ENCODE data around the gene SPINT2. TPM values are rescaled to one million over a fixed set of nuclear protein-coding genes. Genes with fewer than 3 reads are reported as not detected.

Gene SPINT2
- total RNA-seq, 1 donor from 2014 or later: 171 TPM

DNA sequence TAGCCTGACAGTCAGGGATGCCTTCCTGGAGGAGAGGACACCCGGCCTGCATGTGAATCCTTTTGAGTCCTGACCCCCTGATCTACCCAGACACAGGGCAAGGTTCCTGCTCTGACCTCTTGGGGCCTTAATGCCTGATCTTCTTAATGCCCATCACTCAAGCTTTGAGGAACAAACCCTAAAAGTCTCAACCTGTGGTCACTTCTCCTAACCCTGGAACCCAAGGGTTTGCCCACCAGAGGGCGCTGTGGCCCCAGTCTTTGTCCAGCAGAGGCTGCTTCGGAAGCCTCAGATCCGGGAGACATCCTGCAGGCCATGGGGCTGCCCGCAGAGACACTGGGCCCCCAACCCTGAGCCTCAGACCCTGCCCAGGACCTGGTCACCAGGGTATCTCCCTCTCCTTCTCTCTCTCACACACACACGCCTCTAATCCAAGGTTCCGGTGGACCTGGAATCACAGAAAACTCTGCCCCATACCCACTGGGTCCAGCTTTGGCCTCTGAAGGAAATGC lies 30.6 kb upstream of the SPINT2 start:
- no peak for TF ChIP-seq EZH2 (IDR thresholded peaks at IDR 0.05; ENCODE audit: insufficient read depth, low read length)
- TF ChIP-seq, protein P1, sequence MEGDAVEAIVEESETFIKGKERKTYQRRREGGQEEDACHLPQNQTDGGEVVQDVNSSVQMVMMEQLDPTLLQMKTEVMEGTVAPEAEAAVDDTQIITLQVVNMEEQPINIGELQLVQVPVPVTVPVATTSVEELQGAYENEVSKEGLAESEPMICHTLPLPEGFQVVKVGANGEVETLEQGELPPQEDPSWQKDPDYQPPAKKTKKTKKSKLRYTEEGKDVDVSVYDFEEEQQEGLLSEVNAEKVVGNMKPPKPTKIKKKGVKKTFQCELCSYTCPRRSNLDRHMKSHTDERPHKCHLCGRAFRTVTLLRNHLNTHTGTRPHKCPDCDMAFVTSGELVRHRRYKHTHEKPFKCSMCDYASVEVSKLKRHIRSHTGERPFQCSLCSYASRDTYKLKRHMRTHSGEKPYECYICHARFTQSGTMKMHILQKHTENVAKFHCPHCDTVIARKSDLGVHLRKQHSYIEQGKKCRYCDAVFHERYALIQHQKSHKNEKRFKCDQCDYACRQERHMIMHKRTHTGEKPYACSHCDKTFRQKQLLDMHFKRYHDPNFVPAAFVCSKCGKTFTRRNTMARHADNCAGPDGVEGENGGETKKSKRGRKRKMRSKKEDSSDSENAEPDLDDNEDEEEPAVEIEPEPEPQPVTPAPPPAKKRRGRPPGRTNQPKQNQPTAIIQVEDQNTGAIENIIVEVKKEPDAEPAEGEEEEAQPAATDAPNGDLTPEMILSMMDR (IDR thresholded peaks at IDR 0.05; ENCODE audit: insufficient read depth, low read depth, low read length): peak; percentile 83

DNA sequence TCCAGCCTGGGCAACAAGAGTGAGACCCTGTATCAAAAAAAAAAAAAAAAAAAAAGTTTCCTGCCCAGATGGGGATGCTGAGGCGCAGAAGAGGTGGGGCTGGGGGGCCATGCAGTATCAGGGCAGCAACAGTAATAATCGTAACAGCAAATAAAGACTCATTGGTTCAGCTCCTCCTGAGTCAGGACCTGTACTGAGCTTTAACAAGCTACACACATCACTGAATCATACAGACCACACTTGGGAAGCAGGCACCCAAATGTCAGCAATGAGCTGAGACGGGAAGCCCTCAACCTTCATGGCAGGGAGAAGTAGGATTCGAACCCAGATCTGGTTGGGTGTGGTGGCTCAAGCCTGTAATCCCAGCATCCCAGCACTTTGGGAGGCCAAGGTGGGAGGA lies 29.8 kb upstream of the SPINT2 start:
- Histone ChIP-seq H3K9ac (ENCODE audit: low read length) (no peak overlapping the region), H3K27ac (ENCODE audit: low read depth, low read length) (no peak overlapping the region), H2AFZ (ENCODE audit: low read depth, low read length) (no peak overlapping the region), H3K4me3 (ENCODE audit: insufficient read depth, low read depth, low read length) (no peak overlapping the region), H4K20me1 (ENCODE audit: insufficient read depth, low read length) (no peaks in the 10 kb centered on the region), H3K27me3 (ENCODE audit: insufficient read depth, low read length) (peaks cover 3% of the 10 kb centered on the region), H3K79me2 (ENCODE audit: insufficient read depth, low read length) (no peaks in the 10 kb centered on the region), H3K4me1 (ENCODE audit: insufficient read depth, low read length) (no peaks in the 10 kb centered on the region), H3K9me3 (ENCODE audit: insufficient read depth, low read depth, low read length) (no peaks in the 10 kb centered on the region), H3K4me2 (ENCODE audit: low read length) (no peak overlapping the region), H3K36me3 (ENCODE audit: insufficient read depth, low read length) (no peaks in the 10 kb centered on the region)
- FAIRE-seq: no peak
- no peak overlapping the region for H3K4me3 Mint-ChIP-seq (ENCODE audit: unreplicated experiment)
- no peaks in the 10 kb centered on the region for H3K4me1 Mint-ChIP-seq (ENCODE audit: low read depth, unreplicated experiment)
- no peak overlapping the region for H3K27ac Mint-ChIP-seq (ENCODE audit: unreplicated experiment)
- no peak for DNase-seq (ENCODE audit: low read depth)
- H3K36me3 Mint-ChIP-seq (ENCODE audit: low read depth, unreplicated experiment): peaks cover 2% of the 10 kb centered on the region
- H3K27me3 Mint-ChIP-seq (ENCODE audit: low read depth, unreplicated experiment): peaks cover 29% of the 10 kb centered on the region
- H3K9me3 Mint-ChIP-seq (ENCODE audit: unreplicated experiment): no peaks in the 10 kb centered on the region
- TF ChIP-seq, protein P1 (IDR thresholded peaks at IDR 0.05; ENCODE audit: insufficient read depth, low read depth, low read length): no peak
- no peak for TF ChIP-seq EZH2 (IDR thresholded peaks at IDR 0.05; ENCODE audit: insufficient read depth, low read length)

More for the DNA sequence above, 30.6 kb upstream of the SPINT2 start:
- no peak overlapping the region for H3K4me3 ChIP-seq (ENCODE audit: insufficient read depth, low read depth, low read length)
- no peaks in the 10 kb centered on the region for H3K79me2 ChIP-seq (ENCODE audit: insufficient read depth, low read length)
- Mint-ChIP-seq H3K4me1 (ENCODE audit: low read depth, unreplicated experiment) (no peaks in the 10 kb centered on the region), H3K4me3 (ENCODE audit: unreplicated experiment) (no peak overlapping the region), H3K27me3 (ENCODE audit: low read depth, unreplicated experiment) (peaks cover 29% of the 10 kb centered on the region), H3K36me3 (ENCODE audit: low read depth, unreplicated experiment) (peaks cover 2% of the 10 kb centered on the region), H3K27ac (ENCODE audit: unreplicated experiment) (peak overlapping the region; percentile 62), H3K9me3 (ENCODE audit: unreplicated experiment) (no peaks in the 10 kb centered on the region)
- H2AFZ ChIP-seq (ENCODE audit: low read depth, low read length): peak overlapping the region; percentile 71
- no peak overlapping the region for H3K4me2 ChIP-seq (ENCODE audit: low read length)
- H3K27me3 ChIP-seq (ENCODE audit: insufficient read depth, low read length): peaks cover 3% of the 10 kb centered on the region
- H3K4me1 ChIP-seq (ENCODE audit: insufficient read depth, low read length): no peaks in the 10 kb centered on the region
- DNase-seq (ENCODE audit: low read depth): no peak
- H3K36me3 ChIP-seq (ENCODE audit: insufficient read depth, low read length): no peaks in the 10 kb centered on the region
- no peak overlapping the region for H3K27ac ChIP-seq (ENCODE audit: low read depth, low read length)
- H3K9me3 ChIP-seq (ENCODE audit: insufficient read depth, low read depth, low read length): no peaks in the 10 kb centered on the region
- H3K9ac ChIP-seq (ENCODE audit: low read length): no peak overlapping the region
- H4K20me1 ChIP-seq (ENCODE audit: insufficient read depth, low read length): no peaks in the 10 kb centered on the region
- FAIRE-seq: peak; percentile 45

DNA sequence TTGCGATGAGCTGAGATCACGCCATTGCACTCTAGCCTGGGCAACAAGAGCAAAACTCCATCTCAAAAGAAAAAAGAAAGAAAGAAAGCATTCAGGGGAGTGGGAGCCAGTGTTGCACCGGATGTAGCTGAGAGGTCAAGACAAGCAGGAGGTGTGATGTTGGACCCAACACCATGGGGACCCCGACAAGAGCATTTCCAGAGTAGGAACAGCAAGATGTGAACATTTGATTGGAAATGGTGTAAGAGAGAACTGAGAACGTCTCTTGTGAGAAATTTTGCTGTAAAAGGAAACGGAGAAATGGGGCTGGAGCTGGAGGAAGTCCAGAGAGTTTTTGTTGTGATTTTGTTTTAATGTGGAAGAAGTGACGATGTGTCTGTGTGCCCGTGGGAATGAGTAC lies 24.6 kb upstream of the SPINT2 start:
- H3K36me3 Mint-ChIP-seq (ENCODE audit: low read depth, unreplicated experiment): peaks cover 2% of the 10 kb centered on the region
- H3K4me3 Mint-ChIP-seq (ENCODE audit: unreplicated experiment): no peak overlapping the region
- no peak overlapping the region for H3K27ac Mint-ChIP-seq (ENCODE audit: unreplicated experiment)
- peaks cover 1% of the 10 kb centered on the region for H3K4me1 Mint-ChIP-seq (ENCODE audit: low read depth, unreplicated experiment)
- DNase-seq (ENCODE audit: low read depth) (no peak), FAIRE-seq (no peak)
- TF ChIP-seq, protein P1 (IDR thresholded peaks at IDR 0.05; ENCODE audit: insufficient read depth, low read depth, low read length): no peak
- TF ChIP-seq EZH2 (IDR thresholded peaks at IDR 0.05; ENCODE audit: insufficient read depth, low read length): no peak
- no peak overlapping the region for H3K9ac ChIP-seq (ENCODE audit: low read length)
- no peaks in the 10 kb centered on the region for H3K79me2 ChIP-seq (ENCODE audit: insufficient read depth, low read length)
- H3K36me3 ChIP-seq (ENCODE audit: insufficient read depth, low read length): no peaks in the 10 kb centered on the region
- H3K4me1 ChIP-seq (ENCODE audit: insufficient read depth, low read length): no peaks in the 10 kb centered on the region
- H3K9me3 ChIP-seq (ENCODE audit: insufficient read depth, low read depth, low read length): no peaks in the 10 kb centered on the region
- H2AFZ ChIP-seq (ENCODE audit: low read depth, low read length): no peak overlapping the region
- no peak overlapping the region for H3K4me2 ChIP-seq (ENCODE audit: low read length)
- H3K4me3 ChIP-seq (ENCODE audit: insufficient read depth, low read depth, low read length): no peak overlapping the region
- no peak overlapping the region for H3K27ac ChIP-seq (ENCODE audit: low read depth, low read length)
- no peaks in the 10 kb centered on the region for H4K20me1 ChIP-seq (ENCODE audit: insufficient read depth, low read length)
- no peaks in the 10 kb centered on the region for H3K9me3 Mint-ChIP-seq (ENCODE audit: unreplicated experiment)
- peaks cover 2% of the 10 kb centered on the region for H3K27me3 ChIP-seq (ENCODE audit: insufficient read depth, low read length)
- peaks cover 19% of the 10 kb centered on the region for H3K27me3 Mint-ChIP-seq (ENCODE audit: low read depth, unreplicated experiment)
